ENCODE results near the gene TMEM87B.
"Not testable (repeated sequence)": the region's sequence is repeated elsewhere in the genome, so short reads cannot be mapped to it uniquely, and the experiment has no call there.

TMEM87B gene

DNA sequence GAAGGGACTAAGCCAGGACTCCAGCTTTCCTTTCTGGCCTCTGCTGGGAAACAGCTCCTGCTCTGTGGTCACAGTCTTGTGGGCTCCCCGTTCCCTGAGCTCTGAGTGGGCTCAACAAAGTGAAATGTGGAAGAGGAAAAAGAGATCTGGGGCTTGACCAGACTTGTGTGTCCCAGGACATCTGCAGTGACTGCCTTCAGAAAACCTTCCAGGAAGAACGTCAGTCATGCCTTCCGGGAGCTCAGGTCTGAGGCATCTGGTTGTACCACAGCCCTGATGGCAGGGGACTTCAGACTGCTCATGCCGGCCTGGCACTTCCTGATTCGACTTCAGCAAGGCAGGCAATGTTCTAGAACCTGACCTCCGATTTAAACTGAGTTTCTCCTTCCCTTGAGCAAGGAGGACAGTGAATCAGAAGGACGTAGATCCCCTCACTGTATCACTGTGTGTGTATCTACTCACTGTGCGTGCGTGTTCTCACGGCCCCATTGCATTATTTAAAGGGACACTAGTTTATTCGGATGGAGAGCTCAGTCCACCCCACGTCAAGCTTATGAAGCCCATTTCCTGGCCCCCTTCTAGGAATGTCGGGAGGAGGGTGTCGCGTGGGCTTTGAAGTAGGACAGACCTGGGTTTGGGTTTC is 82.6 kb downstream of the TMEM87B start:
- no peak for DNase-seq

GRCh38 chr2:112138159-112139032 is 83.3 kb downstream of the TMEM87B start, which contains the start of gene FBLN7:
TSS of gene FBLN7 (plus strand) at chr2:112138385. CDS start at chr2:112138656, 271 bp downstream.
- no peak for DNase-seq

- DNase-seq, result not testable (repeated sequence)
Observed at GRCh38 chr2:112139033-112139614, 84.1 kb downstream of the TMEM87B start.

DNA sequence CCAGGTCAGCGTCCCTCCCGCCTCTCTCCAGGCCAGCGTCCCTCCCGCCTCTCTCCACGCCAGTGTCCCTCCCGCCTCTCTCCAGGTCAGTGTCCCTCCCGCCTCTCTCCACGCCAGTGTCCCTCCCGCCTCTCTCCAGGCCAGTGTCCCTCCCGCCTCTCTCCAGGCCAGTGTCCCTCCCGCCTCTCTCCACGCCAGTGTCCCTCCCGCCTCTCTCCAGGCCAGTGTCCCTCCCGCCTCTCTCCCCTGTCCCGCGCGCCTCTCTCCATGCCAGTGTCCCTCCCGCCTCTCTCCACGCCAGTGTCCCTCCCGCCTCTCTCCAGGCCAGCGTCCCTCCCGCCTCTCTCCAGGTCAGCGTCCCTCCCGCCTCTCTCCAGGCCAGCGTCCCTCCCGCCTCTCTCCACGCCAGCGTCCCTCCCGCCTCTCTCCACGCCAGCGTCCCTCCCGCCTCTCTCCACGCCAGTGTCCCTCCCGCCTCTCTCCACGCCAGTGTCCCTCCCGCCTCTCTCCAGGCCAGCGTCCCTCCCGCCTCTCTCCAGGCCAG is 84.7 kb downstream of the TMEM87B start:
- not testable (repeated sequence) for DNase-seq

GRCh38 chr2:112140205-112140802 is 85.2 kb downstream of the TMEM87B start:
- DNase-seq, result no peak

DNA sequence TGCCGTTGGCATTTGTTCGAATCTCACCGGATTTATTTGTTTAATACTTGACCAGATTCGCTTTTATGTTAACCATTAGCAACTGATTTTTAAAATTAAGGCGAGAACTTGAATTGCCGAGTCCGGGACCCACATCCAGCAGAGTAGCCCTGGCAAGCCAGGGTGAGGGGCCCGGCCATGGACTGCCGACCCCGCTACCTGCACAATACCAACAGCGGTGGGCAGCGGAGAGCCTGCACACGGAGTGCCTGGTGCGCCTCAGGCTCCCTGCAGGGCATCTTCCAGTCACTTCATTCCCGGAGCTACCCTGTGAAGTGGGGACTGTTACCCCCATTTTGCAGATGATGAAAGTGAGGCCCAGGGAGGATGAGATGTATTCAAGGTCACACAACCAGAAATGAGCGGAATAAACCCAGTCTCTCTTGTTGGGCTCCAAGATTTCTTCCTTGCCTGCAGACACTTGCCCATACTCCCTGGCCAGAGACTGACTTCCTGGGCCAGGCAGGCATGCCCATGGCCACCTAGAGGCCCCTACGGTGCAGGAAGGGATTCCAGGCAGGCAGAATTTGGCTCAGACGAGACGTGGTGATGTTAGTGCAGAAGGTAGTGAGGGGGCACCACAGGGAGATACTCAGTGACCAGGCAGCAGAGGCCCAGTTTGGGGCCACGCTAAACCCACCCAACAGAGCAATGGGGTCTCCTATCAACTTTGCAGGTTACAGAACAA is 86.0 kb downstream of the TMEM87B start:
- DNase-seq, result no peak

DNA sequence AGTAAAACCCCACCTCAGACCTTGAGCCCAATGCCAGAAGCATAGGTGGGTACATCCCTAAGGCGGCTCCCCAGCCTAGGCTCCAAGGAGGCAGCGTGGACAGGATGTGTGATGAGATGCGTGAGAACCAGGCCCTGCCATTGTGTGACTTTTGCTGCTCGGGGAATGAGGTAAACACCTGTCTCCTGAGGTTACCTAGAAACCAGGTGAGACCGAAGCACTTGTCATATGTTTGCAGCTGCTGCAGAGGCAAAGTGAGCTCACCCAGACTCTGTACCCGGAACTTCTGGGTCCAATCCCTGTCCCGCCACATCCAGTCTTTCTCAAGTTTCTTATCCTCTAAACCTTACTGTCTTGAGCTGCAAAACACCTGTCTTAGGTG is 86.5 kb downstream of the TMEM87B start:
- no peak for DNase-seq

DNA sequence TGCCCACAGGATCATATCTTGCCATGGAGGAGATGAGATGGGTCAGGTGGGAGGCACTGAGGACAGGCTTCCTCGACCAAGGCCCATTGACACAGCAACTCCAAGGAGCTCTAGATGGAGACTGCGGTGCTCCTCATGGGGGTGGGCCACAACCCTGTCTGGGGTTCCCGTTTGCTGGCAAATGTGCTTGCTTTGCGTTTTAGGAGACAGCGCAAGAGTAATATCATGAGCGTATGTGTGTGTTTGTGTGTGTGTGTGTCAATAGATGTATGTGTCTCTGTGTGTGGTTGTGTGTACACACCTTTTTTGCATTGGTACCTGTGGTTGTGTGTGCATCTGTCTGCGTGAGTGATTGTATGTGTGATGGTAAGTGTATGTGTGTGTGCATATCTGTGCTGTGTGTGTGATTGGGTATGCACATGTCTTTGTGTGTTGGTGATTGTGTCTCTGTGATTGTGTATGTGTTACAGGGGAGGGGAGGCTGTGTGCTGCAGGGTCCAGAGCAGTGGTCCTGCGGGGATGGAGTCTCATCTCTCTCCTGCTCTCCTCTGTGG is 87.5 kb downstream of the TMEM87B start:
- DNase-seq, result no peak

DNA sequence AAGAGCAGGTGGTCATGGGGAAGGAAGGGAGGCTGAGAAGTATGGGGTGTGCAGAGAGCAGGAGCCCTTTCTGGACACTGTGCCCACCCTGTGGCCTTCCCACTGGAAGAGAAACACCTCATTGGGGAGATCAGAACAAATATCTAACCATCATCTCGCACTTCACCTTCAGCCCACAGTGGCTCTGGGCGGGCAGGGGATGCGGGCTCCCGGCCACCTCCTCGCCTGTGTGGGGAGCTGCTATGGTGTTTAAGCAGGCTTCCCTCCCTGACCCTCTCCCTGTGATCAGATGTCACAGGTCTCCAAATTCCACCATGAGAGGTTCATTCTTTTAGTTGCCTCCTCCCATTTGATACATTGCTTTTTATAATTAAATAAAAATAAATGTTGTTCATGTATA is 88.1 kb downstream of the TMEM87B start:
- no peak for DNase-seq

DNA sequence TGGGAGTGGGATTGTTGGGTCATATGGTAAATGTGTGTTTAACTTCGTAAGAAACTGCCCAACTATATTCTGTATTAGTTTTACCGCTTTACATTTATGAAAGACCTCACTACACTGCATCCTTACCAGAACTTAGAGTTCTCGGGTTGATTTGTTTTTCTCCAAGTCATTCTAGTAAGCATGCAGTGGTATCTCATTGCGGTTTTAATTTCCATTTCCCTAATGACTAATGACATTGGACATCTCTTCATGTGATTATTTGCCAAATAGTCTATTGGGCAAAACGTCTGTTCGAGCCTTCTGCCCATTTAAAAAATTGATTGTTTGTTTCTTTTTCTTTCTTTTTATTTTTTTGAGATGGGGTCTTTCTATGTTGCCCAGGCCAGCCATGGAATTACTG is 89.9 kb downstream of the TMEM87B start:
- no peak for DNase-seq

DNA sequence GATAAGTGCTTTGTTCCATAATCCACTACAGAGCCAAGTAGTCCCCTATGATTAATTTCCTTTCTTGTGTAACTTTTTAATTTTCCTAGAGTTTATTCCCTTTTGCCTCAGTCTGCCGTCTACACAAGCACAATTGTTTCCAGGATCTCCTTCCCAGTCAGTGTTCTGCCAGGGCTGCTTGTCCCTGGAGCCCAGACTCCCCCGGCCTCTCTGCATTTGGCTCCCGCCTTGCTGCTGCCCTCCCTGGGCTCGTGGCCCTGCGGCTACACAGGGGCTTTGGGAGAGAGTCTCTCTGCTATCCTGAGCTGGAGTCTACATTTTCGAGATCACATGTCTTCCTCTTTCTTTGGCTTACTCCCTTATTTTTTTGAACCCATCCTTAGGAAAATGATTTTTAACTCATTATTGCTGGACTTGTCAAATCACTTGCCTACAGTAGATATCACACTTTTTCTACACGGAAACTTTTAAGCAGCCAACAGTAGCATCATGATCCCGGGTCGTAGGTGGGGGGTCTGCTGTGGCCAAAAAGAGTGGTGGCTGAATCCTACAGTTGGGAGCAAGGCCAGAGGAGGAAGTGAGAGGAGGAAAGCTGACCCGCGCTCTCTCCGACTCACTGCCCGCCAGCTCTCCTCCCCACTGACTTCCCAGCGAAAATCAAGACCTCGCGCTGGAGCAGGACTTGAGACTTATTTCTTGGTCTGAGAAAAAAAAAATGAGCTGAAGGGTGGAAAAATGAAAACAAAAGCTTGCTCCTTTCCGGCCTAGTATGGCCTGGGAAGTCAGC is 92.5 kb downstream of the TMEM87B start:
- DNase-seq, result no peak

GRCh38 chr2:112148477-112148876 is 93.4 kb downstream of the TMEM87B start:
- no peak for DNase-seq

- no peak for DNase-seq
Observed at GRCh38 chr2:112149194-112149593, 94.1 kb downstream of the TMEM87B start.

DNA sequence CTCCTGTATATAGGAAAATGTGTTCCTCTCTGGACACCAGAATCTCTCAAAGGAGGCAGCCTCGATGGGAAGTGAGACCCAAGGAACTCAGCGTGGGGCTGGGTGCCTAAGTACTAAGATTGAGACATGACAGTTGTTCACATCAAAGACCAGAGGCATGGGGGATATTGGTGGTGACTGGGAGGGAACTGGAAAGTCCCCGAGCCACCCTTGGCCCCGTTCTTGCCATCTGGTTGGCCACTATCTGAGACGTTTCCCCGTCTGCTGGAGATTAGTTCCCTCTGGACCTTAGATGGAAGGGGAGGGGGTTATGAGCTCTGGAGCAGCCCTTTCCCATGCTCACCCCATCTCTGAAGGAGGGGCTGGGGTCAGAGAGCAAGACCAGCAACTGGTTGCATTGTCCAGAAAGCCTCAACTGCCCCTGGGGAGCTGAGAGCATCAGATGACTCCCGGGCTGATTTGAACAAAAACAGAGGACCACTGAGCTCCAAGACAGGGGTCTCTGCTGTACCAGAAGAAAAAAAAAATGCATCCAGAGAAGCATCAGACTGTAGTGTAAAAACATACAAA is 94.9 kb downstream of the TMEM87B start:
- DNase-seq, result no peak

DNA sequence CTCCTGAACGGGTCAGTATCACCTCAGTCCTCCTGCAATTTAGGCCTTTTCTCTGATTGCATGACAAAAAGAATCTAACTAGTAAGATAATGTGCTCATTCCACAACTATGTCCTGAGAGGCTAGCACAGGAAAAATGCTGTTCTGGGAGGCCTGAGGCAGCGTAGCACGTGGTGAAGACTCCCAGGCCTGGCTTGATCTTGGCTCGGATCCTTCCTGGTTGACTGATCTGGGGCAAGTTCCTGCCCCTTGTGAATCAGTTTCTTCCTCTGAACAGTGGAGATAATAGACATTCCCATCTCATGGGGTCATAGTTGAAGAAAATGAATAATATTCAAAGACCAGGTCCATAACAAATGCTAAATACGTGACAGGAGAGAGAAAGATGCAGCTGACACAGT is 95.4 kb downstream of the TMEM87B start:
- DNase-seq, result no peak

GRCh38 chr2:112150851-112151250 is 95.8 kb downstream of the TMEM87B start:
- no peak for DNase-seq

GRCh38 chr2:112151271-112151670 is 96.2 kb downstream of the TMEM87B start:
- no peak for DNase-seq

GRCh38 chr2:112151701-112152440 is 96.8 kb downstream of the TMEM87B start:
- no peak for DNase-seq

DNA sequence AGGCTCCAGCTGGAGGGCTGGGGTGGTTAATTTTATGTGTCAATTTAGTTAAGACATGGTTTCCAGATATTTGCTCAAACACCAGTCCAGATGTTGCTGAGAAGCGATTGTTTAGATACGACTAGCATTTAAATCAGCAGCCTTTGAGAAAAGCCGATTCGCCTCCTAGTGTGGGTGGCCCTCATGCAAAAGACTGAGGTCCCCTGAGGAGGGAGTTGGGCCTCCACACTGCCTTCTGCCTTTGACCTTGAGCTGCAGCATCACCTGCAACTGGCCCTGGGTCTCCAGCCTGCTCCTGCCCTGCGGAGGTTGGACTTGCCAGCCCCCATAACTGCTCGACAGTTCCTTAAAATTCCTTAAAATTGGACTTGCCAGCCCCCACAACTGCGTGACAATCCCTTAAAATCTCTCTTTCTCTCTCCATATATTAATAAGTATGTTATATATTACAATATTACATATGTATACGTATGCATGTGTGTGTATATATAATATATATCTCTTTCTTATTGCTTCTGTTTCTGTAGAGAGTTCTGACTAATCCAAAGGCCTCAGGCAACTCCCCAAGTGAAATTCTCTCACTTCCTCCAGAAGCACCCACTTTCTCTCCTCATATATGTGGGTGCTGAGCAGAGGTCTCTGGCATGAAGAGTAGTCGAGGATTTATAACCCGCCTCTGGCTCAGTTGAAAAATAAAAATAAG is 97.6 kb downstream of the TMEM87B start:
- no peak for DNase-seq

DNA sequence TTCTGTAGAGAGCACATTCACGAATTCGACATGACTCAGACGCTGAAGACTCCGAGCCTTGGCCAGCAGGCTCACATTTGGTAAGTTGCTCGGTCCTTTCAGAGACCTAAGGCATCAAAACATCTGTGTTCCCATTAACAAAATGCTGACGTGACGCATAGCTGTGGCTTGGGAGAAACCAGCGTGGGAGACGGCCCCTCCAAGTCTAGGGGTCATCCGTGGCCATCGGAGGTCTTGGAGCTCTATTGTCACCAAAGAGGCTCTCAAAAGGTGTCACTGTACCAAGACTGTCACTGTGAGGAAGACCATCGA is 98.1 kb downstream of the TMEM87B start:
- no peak for DNase-seq

All from NK-92 treated with Interleukin-12 subunit alpha and Interleukin-12 subunit beta, amount 100 ng/mL, for 24 hours (cell line).